Femur (tissue), 1 donor: ENCODE data around the gene ZNF154.

Experiments used
- DNase-seq: peaks from one replicate; pipeline ENCODE4 v3.0.0-alpha.2; 2017

ZNF154 gene

DNA sequence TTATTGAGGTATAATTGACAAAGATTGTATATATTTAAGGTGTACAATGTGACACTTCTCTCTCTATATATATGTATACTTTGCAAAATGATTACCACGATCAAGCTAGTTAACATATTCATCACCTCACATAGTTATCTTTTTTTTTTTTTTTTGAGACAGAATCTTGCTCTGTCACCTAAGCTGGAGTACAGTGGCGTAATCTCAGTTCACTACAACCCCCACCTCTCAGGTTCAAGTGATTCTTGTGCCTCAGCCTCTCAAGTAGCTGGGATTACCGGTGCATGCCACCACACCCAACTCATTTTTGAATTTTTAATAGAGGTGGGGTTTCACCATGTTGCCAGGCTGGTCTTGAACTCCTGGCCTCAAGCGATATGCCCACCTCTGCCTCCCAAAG is 36.5 kb downstream of the ZNF154 start:
- DNase-seq: no peak

DNA sequence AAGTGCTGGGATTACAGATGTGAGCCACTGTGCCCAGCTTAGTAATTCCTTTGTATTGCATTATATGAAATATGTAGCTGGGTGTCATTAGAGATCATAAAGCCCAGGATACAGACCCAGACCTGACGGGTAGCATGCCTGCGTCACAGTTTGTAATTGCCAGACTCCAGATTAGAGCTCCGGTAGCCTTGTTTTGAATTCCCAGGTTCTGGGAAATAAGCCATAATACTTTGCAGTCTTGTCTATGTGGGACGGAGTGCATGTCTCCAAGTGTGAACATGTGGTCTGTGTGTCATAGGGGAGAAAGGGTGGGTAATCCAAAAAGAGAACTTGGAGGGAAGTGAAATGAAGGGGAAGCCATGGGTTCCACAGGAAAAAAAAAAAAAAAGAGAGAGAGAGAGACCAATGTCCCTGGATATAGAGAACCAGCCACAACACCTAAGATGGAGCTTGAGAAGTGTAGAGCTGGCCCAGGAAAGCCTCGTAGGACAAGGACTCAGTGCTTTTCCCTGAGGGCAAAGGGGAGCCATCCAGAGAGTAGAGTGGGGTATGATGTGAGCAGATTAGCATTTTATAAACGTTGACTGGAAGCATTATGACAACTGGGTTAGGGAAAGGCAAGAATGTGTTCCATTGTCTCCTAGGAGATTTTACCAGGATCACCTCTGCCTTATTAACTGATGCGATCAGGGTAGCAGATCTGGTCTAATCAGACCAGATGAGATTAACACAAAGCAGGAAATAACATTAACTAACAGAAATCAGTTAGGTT is 37.7 kb downstream of the ZNF154 start:
- no peak for DNase-seq

DNA sequence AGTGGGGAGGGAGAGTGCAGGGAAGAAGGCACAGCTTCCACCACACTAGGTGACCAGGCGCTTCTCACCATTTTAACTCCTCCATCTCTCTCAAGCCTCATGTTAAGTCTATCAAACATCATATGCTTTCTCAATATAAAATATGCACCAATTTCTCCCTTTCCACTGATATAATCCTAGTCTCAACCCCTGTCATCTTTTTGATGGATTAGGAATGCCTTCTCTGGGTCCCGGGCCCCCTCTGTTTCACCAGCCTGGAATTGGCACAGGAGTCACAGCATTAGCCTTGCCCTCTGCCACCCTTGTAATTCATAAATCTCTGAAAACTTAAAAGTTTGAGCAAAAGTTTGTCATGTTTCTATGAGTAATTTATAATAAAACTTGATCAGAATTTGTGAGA is 40.4 kb downstream of the ZNF154 start, which contains the start of gene ZSCAN4:
TSS of gene ZSCAN4 (plus strand) at position 301 of the 400 bp plus-strand sequence. CDS start 7,211 bp downstream, outside the sequence.
- no peak for DNase-seq

DNA sequence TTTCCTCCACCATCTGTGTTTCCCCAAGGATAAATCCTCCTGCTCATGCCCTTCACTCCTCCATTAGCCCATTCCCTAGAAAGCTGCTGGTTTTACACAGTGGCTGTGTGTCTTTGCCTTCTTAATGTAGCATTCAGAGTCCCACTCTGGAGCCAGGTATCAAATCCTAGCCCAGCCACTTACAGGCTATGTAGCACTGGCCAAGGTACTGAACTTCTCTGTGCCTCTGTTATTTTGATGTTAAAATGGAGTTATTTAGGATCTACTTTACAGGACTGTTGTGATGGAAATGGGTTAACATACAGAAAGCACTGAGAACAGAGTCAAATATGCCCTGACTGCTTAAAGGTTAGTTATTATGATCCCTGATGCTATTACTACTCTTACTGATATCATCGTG is 41.8 kb downstream of the ZNF154 start:
- no peak for DNase-seq

DNA sequence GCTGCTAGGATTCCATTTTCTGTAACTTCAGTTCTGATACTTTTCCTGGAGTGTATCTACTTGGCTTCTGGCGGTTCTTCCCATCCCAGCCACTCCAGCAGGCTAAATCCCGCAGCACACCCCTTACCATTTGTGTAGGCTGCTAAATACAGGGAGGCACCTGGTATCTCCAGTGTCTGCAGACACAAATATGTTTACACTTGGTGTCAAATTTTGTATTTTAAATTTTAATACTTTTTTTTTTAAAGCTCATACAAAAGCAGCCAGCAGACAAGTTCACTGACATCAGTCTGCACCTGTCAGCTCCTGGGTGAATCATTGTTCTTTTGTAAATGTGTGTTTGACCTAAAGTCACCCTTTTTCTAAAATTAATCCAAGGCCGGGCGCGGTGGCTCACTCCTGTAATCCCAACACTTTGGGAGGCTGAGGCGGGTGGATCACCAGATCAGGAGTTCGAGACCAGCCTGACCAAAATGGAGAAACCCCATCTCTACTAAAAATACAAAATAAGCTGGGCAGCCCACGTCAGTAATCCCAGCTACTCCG is 43.7 kb downstream of the ZNF154 start:
- no peak for DNase-seq

DNA sequence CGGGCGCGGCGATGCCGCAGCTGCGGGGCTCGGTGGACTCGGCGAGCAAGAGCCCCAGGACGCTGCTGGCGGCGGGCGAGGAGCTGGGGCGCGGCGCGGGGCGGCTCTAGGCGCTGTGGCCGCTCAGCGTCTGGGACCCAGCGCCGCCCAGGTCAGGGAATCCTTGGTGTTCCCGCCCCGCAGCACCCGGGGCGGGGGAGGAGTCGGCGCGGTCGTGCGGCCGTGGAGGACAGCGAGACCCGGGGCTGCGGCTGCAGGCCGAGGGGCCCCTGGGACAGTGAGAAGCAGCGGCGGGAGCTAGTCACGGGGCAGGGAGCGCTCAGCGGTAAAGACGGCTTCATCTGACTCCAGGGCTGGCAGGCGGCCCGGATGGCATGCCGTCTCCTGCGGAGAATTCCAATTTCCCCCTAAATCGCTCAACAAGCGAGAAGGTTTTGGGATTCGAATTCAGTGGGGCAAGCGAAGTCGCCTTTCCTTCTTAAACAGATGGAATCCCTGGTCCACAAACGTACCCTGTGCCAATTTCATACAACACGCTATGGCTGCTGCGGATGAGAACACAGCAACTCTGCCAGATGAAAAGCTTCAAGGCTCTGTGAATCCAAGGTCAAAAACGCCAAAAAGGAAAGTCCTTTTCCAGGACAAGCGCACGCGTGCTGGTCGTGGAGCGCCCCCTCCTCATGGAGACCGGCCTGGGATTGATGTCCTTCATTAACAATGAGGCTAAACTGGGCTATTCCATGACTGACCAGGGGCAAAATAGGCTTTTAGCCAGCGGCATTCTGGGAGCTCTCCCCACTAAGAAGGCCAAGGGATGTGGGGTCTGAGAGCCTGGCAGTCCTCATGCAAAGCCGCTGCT is 44.5 kb downstream of the ZNF154 start:
- peak; percentile 72 for DNase-seq

DNA sequence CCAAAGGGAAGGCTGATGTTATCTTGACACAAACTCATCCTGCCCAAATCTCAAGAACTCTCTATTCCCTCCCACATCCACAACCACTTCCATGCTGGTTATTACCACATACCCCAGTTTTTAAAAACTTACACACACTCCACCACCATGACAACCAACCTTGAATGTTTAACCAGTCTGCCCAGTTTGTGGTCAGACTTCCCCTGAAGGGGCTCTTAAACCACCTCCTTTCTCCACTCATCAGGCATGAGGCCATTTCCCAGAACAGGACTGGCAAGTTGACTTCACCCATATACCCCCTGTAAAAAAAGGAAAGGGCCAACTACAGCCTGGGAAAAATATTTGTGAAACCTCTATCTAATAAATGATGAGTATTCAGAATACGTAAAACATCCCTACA is 52.7 kb downstream of the ZNF154 start:
- DNase-seq: no peak

DNA sequence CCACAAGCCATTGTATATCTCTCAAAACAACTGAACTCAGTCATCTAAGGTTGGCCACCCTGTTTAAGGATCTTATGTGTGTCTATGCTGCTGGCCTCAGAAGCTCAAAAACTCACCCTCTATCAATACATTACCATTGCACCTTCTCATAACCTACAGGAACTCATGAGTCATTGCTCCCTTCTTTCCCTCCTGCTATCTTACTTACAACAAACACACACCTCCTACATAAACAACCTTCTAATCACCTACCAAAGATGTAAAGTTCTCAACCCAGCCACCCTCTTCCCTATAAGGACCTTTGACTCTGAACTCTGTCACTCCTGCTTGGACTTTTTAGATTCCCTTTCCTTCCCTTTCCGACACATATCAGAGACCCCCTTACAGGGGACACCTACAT is 53.6 kb downstream of the ZNF154 start:
- no peak for DNase-seq

DNA sequence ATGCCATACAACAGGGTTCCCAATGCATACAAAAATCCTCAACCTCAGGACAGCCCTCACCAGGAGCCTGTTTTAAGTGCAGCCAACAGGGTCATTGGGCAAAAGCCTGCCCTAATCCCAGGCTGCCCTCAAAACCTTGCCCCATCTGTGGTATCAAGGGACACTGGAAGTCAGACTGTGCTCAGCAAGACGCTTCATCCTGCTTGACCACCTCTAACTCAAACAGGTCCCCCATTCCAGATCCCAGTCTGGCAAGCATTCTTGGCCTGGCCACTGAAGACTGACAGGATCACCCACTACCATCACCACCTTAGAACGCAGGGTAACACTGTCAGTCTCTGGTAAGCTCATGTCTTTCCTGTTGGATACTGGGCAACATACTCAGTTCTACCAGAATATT is 55.3 kb downstream of the ZNF154 start:
- no peak for DNase-seq

DNA sequence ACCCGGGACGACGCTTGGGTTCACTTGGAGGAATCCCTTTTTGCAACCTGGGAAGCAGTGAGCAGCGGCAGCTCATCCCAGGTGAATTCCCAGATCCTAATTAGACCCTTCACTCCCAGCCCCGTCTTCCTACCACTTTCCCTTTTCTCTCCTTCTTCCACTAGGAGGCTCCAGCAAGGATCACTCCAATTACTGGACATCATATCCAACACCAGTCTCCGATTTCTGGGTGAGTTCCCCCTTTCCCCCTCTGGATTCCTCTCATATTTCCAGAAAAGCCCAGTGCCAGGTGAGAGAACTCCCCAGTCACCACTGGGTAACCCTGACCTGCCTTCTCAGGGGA is 57.4 kb downstream of the ZNF154 start:
- DNase-seq: no peak

DNA sequence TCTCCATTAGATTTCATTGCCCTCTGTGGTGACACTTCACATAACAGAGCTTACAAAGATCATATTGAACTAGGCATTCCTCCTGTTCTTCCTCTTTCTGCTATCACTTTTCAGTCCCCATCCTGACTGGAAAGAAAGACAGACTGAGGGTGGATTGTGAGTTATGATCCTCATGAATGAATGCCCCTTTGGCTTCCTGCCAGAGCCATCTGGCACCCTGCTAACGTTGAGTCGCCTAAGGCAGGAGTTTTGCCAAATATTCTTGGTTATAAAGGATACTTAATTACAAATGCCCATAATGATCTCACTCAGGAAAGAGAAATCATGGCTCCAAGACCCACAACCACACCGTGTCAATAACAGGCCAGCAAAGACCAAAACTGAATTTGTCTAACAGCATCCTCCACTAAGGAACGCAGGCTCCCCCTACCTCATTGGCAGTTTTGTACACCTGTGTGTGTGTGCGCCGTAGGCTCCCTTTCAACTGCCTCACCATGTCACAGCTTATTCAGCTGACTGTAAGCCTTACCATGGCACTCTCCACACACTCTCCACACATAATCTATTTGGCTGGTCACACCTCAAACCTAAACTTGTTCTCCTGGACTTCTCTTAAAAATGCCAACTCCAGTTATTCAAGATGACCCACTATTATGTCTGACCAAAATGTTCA is 60.5 kb downstream of the ZNF154 start:
- DNase-seq: no peak
